MM.1S (cell line): ENCODE data around the gene COQ8B.

ENCODE experiments used
- CTCF ChIP-seq: fragments of 300-600 bp; sonication (generic); IDR thresholded peaks from 2 replicates; pipeline ENCODE4 v1.5.1; 2016; ENCODE audit warnings: antibody characterized with exemption, low read length, mixed read lengths
- EZH2 ChIP-seq: fragments of 300-600 bp; sonication (generic); optimal IDR thresholded peaks from 2 replicates; pipeline ENCODE3; 2017; ENCODE audit warnings: low read depth, mild to moderate bottlenecking, antibody characterized with exemption, low read length, mixed read lengths

- TF ChIP-seq CTCF = no peak
- no peak for TF ChIP-seq EZH2
Observed at GRCh38 chr19:40674291-40674690, 42.4 kb downstream of the COQ8B start.
